ENCODE data around the gene AP2A2.

AP2A2 gene

GRCh38 chr11:893008-893654 lies 32.5 kb upstream of the AP2A2 start:
- no peak for TF ChIP-seq ZNF274 (IDR thresholded peaks at IDR 0.05; ENCODE audit: low read depth, low read length)
- no peak overlapping the region for H3K4me3 ChIP-seq (ENCODE audit: low read length)

GRCh38 chr11:894575-895201 lies 31.0 kb upstream of the AP2A2 start:
- no peak overlapping the region for H3K4me3 ChIP-seq (ENCODE audit: low read length)
- no peak for TF ChIP-seq ZNF274 (IDR thresholded peaks at IDR 0.05; ENCODE audit: low read depth, low read length)

GRCh38 chr11:895331-896110 lies 30.1 kb upstream of the AP2A2 start:
- no peak overlapping the region for H3K4me3 ChIP-seq (ENCODE audit: low read length)
- no peak for TF ChIP-seq ZNF274 (IDR thresholded peaks at IDR 0.05; ENCODE audit: low read depth, low read length)

GRCh38 chr11:897253-898142 lies 28.2 kb upstream of the AP2A2 start:
- no peak for TF ChIP-seq ZNF274 (IDR thresholded peaks at IDR 0.05; ENCODE audit: low read depth, low read length)
- H3K4me3 ChIP-seq (ENCODE audit: low read length) = no peak overlapping the region

GRCh38 chr11:898143-898511 lies 27.5 kb upstream of the AP2A2 start:
- TF ChIP-seq ZNF274 (IDR thresholded peaks at IDR 0.05; ENCODE audit: low read depth, low read length) = no peak
- no peak overlapping the region for H3K4me3 ChIP-seq (ENCODE audit: low read length)

- H3K4me3 ChIP-seq (ENCODE audit: low read length) = no peak overlapping the region
- TF ChIP-seq ZNF274 (IDR thresholded peaks at IDR 0.05; ENCODE audit: low read depth, low read length) = no peak
These were observed 27.0 kb upstream of the AP2A2 start for GRCh38 chr11:898540-899190.

GRCh38 chr11:899724-900123 lies 25.9 kb upstream of the AP2A2 start:
- H3K4me3 ChIP-seq (ENCODE audit: low read length) = no peak overlapping the region
- no peak for TF ChIP-seq ZNF274 (IDR thresholded peaks at IDR 0.05; ENCODE audit: low read depth, low read length)

- H3K4me3 ChIP-seq (ENCODE audit: low read length) = no peak overlapping the region
- TF ChIP-seq ZNF274 (IDR thresholded peaks at IDR 0.05; ENCODE audit: low read depth, low read length) = no peak
These were observed 25.1 kb upstream of the AP2A2 start for GRCh38 chr11:900545-900944.

- no peak for TF ChIP-seq ZNF274 (IDR thresholded peaks at IDR 0.05; ENCODE audit: low read depth, low read length)
- no peak overlapping the region for H3K4me3 ChIP-seq (ENCODE audit: low read length)
These were observed 24.1 kb upstream of the AP2A2 start for GRCh38 chr11:901452-902061.

GRCh38 chr11:904380-904779 lies 21.3 kb upstream of the AP2A2 start:
- TF ChIP-seq ZNF274 (IDR thresholded peaks at IDR 0.05; ENCODE audit: low read depth, low read length) = no peak
- no peak overlapping the region for H3K4me3 ChIP-seq (ENCODE audit: low read length)

- no peak for TF ChIP-seq ZNF274 (IDR thresholded peaks at IDR 0.05; ENCODE audit: low read depth, low read length)
- no peak overlapping the region for H3K4me3 ChIP-seq (ENCODE audit: low read length)
These were observed 19.7 kb upstream of the AP2A2 start for GRCh38 chr11:905952-906351.

- TF ChIP-seq ZNF274 (IDR thresholded peaks at IDR 0.05; ENCODE audit: low read depth, low read length) = no peak
- H3K4me3 ChIP-seq (ENCODE audit: low read length) = no peak overlapping the region
These were observed 18.0 kb upstream of the AP2A2 start for GRCh38 chr11:907668-908067.

GRCh38 chr11:908273-908672 lies 17.4 kb upstream of the AP2A2 start:
- H3K4me3 ChIP-seq (ENCODE audit: low read length) = no peak overlapping the region
- TF ChIP-seq ZNF274 (IDR thresholded peaks at IDR 0.05; ENCODE audit: low read depth, low read length) = no peak

Data from GM08714 (cell line).